ENCODE results near the gene GMPPB. TPM values are rescaled to one million over a fixed set of nuclear protein-coding genes. Genes with fewer than 3 reads are reported as not detected.
A peak's percentile ranks its signal among the peaks of the same experiment; 100 is the strongest.
"Not testable (repeated sequence)": the region's sequence is repeated elsewhere in the genome, so short reads cannot be mapped to it uniquely, and the experiment has no call there.

Gene GMPPB
- total and polyA plus RNA-seq, 9 of the 15 experiments (the other 6 are each of a cell fraction or from before 2014, with no cell fraction given), result 0.53 to 17.4 (median 8.1) TPM

DNA sequence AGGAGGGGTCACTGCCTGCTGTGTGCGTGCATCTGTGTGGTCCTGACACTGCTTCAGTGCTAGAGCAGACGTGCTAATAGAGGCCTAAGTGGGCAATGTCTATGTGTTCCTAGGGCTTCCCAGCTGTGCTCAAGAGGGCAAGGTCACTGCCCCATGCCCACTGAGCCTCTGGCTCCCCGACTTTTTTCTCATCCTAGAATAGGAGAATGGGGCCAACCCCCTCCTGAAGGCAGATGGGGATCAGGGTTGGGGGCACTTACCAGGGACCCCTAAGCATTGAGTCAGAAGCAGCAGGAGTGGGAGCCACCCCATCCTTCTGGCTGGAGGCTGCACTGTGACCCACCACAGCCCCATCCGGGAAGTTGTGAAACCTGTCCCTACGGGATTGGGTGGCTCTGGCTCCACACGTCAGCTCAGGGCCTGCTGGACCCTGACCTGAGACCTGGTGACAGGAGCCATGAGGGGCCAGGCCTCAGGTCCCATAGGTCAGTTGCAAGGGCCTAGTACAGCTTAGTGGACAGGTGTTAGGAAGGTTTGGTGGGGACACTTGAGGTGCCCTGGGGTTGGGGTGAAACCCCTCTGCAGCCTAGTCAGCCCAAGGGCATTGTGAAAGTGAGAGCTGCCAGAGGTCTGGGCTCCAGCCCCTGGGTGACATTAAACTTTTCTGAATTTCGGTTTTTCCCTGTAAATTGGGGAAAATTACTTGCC lies 35.3 kb downstream of the GMPPB start:
- TF ChIP-seq YY1 (IDR thresholded peaks at IDR 0.05; ENCODE audit: borderline replicate concordance in 1 of 3, control insufficient read depth in 1 of 3, extremely low read depth in 1 of 3, insufficient read depth in 3 of 3, insufficient read length in 1 of 3, insufficient replicate concordance in 2 of 3, low read depth in 1 of 3, low read length in 2 of 3) (peak in 1 of 3 experiments; percentile 4), TAF1 (IDR thresholded peaks at IDR 0.05; ENCODE audit: control insufficient read depth, extremely low read depth, insufficient read depth, low read length, severe bottlenecking) (peak; percentile 11), RCOR1 (IDR thresholded peaks at IDR 0.05; ENCODE audit: borderline replicate concordance in 1 of 2, low read depth in 2 of 2, low read length in 2 of 2) (peak in 1 of 2 experiments; percentile 10; a peak in 1 of 4 replicates), EP300 (IDR thresholded peaks at IDR 0.05; ENCODE audit: low read length) (0 out of 2 replicates have a peak, but pooled peaks have one; percentile 54), CCNT2 (IDR thresholded peaks at IDR 0.05; ENCODE audit: borderline replicate concordance, extremely low read depth, insufficient read length, low read depth, low read length) (peak; percentile 1), POLR2AphosphoS5 (IDR thresholded peaks at IDR 0.05; ENCODE audit: control insufficient read depth, insufficient read depth, low read depth, low read length) (0 out of 2 replicates have a peak, but pooled peaks have one; percentile 11), ZBTB7A (IDR thresholded peaks at IDR 0.05; ENCODE audit: borderline replicate concordance, control insufficient read depth, low read depth, low read length) (peak; percentile 33; the same call in 1 of the 2 replicates)
- H3K4me3 ChIP-seq, result peak overlapping the region; percentile 66
- DNase-seq (ENCODE audit: extremely low read depth in 1 of 4, low spot score in 3 of 4) (peak; percentile 38 to 57 (median 44)), ATAC-seq (peak; percentile 43)
- FAIRE-seq; CTCF ChIA-PET (ENCODE audit: low intra/inter-chr PET ratio); H3K9me1 ChIP-seq (ENCODE audit: control insufficient read depth, insufficient read depth, low read length); in situ Hi-C loops (cut with MboI); H4K20me1 ChIP-seq (replicated peaks; ENCODE audit: control insufficient read depth, insufficient read depth, low read length); intact Hi-C loops (cut with micrococcal nuclease); POLR2A ChIA-PET; H3K36me3 ChIP-seq (ENCODE audit: control insufficient read depth, insufficient read depth, low read length); H3K9me3 ChIP-seq (replicated peaks; ENCODE audit: control insufficient read depth, insufficient read depth, low read depth, low read length); BruUV-seq (replicated peaks); H3K27me3 ChIP-seq (ENCODE audit: control insufficient read depth in 2 of 2, insufficient read depth in 2 of 2, low read length in 2 of 2): not testable (repeated sequence)
- 0 out of 2 replicates have a peak overlapping the region, but pooled peaks have one; percentile 48 for H2AFZ ChIP-seq (ENCODE audit: low read depth, low read length)
- 33% methylated on average over 7 of the region's 7 CpGs for WGBS (ENCODE audit: insufficient coverage, low coverage, missing lambda C conversion rate)
- H3K4me1 ChIP-seq (replicated peaks in 1 of 2; ENCODE audit: control insufficient read depth in 2 of 2, insufficient read depth in 2 of 2, low read length in 2 of 2), result peaks cover 6 to 33% of the 10 kb centered on the region in 2 experiments; a peak in 4 of 5 replicates
- H3K9ac ChIP-seq (ENCODE audit: insufficient read depth in 1 of 2, low read depth in 2 of 2, low read length in 2 of 2), result peak overlapping the region; percentile 72 to 94
- peak overlapping the region; percentile 87 for H3K27ac ChIP-seq (ENCODE audit: extremely low read depth, low read depth, low read length)
- H3K4me2 ChIP-seq (ENCODE audit: insufficient read depth, low read length), result peak overlapping the region; percentile 81
- peaks cover 22% of the 10 kb centered on the region for H3K79me2 ChIP-seq (ENCODE audit: control insufficient read depth, insufficient read depth, low read length)

Measured in K562 (cell line).